ENCODE results near the gene CMTM3. TPM values are rescaled to one million over a fixed set of nuclear protein-coding genes. Genes with fewer than 3 reads are reported as not detected.

The CMTM3 gene
- total and polyA plus RNA-seq, 9 of the 15 experiments (the other 6 are each of a cell fraction or from before 2014, with no cell fraction given), result 4.6 to 33.4 (median 17.5) TPM

GRCh38 chr16:66660422-66661209 lies 56.1 kb downstream of the CMTM3 start (continued):
- TF ChIP-seq ATF3 (IDR thresholded peaks at IDR 0.05), result peak; percentile 23; the same call in 1 of the 2 replicates
- TF ChIP-seq ATF3 (CRISPR knock-in tag; conservative IDR thresholded peaks at IDR 0.05), result no peak
- TF ChIP-seq PHB (CRISPR knock-in tag; IDR thresholded peaks at IDR 0.05), result no peak
- no peak for TF ChIP-seq PBX2 (CRISPR knock-in tag; IDR thresholded peaks at IDR 0.05; ENCODE audit: low read depth)
- peak; percentile 76 for TF ChIP-seq PBX2 (tag; conservative IDR thresholded peaks at IDR 0.05; ENCODE audit: low read depth)
- TF ChIP-seq XRCC4 (IDR thresholded peaks at IDR 0.05; ENCODE audit: extremely low read depth, insufficient read depth, insufficient read length), result no peak
- TF ChIP-seq NCOR1 (IDR thresholded peaks at IDR 0.05), result peak; percentile 54
- no peak for TF ChIP-seq ZNF280B (CRISPR knock-in tag; IDR thresholded peaks at IDR 0.05)
- TF ChIP-seq ZKSCAN1 (IDR thresholded peaks at IDR 0.05; ENCODE audit: low read depth, low read length), result peak; percentile 74; the same call in 1 of the 2 replicates
- TF ChIP-seq FOSL1 (tag; conservative IDR thresholded peaks at IDR 0.05), result peak; percentile 12; the same call in 1 of the 2 replicates
- TF ChIP-seq MAFF (IDR thresholded peaks at IDR 0.05; ENCODE audit: low read length), result peak; percentile 82; the same call in 1 of the 2 replicates
- no peak for TF ChIP-seq ZNF551 (CRISPR knock-in tag; IDR thresholded peaks at IDR 0.05)
- peak; percentile 48 for TF ChIP-seq NEUROD1 (IDR thresholded peaks at IDR 0.05; ENCODE audit: borderline replicate concordance, low read depth, low read length, partially characterized antibody)
- peak in 1 of 2 experiments; percentile 65; a peak in 1 of 4 replicates for TF ChIP-seq BCLAF1 (IDR thresholded peaks at IDR 0.05; ENCODE audit: borderline replicate concordance in 1 of 2, control insufficient read depth in 1 of 2, low read depth in 2 of 2, low read length in 1 of 2)
- 0 out of 4 replicates have a peak, but pooled peaks of 1 of the 2 experiments have one; percentile 12 for TF ChIP-seq ETV6 (IDR thresholded peaks at IDR 0.05; ENCODE audit: borderline replicate concordance in 1 of 2, low read depth in 2 of 2, low read length in 1 of 2)
- TF ChIP-seq ETV6 (CRISPR knock-in tag; IDR thresholded peaks at IDR 0.05; ENCODE audit: borderline replicate concordance), result no peak
- peak; percentile 55; the same call in 1 of the 2 replicates for TF ChIP-seq CBX5 (IDR thresholded peaks at IDR 0.05; ENCODE audit: borderline replicate concordance, low read depth)
- no peak for TF ChIP-seq HNRNPH1 (optimal IDR thresholded peaks at IDR 0.05; ENCODE audit: low read depth, low read length)
